EH (cell line): Measurements from ENCODE around the gene SRRM3.
"Not testable (repeated sequence)": the region's sequence is repeated elsewhere in the genome, so short reads cannot be mapped to it uniquely, and the experiment has no call there.

ENCODE experiments used
- DNase-seq: peaks from one replicate; pipeline ENCODE4 v3.0.0-alpha.2; 2015; ENCODE audit warnings: low read depth

The SRRM3 gene

DNA sequence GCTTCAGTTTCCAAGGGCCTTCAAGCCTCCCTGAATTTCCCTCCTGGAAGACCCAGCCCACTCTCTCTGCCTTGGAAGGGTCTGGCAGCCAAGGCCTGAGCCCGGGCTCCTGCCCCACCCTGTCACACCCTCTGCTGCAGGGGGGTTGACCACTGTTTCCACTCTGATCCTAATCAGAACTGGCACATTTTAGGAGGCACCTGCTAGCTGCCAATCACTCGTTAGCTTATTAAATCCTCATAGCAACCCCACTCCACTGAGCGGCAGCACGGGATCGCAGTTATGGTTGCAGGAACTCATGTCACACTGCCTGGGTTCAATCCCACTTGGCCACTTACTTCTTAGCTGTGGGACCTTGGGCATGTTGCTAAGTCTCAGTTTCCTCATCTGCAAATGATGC lies 113.7 kb downstream of the SRRM3 start:
- DNase-seq = no peak

GRCh38 chr7:76316984-76317781 lies 115.5 kb downstream of the SRRM3 start:
- DNase-seq = no peak

- DNase-seq = peak; percentile 97
Measured at GRCh38 chr7:76317782-76318487, 116.2 kb downstream of the SRRM3 start.

- peak; percentile 88 for DNase-seq
Measured at GRCh38 chr7:76318488-76319353, 117.0 kb downstream of the SRRM3 start.

GRCh38 chr7:76325092-76325491 lies 123.4 kb downstream of the SRRM3 start:
- DNase-seq = no peak

GRCh38 chr7:76325811-76326210 lies 124.1 kb downstream of the SRRM3 start:
- DNase-seq = no peak

DNA sequence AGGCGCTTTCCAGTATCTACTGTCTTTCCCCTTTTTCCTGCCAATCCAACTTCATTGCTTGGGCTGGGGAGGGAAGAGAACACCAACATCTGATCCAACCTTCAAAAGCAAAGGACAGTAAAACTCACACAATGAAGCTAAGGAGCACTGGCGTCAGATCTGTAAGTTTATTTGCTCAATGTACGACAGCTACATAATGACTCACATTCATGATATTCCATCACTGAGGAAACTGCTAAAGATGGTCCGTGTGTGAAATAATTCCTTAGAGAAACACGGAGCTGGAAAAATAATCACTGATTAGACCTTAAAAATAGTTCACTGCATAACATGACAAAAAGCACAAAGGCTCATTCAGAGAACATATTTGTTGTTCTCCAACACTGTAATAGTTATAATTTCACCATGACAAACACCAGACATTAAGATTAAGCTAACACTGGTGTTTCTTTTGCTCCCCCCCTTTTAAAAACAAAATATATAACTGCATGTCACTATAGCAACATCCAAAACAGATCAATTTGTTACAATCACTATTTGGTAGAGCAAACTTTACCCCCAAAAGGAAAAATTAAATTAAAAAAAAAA lies 125.0 kb downstream of the SRRM3 start:
- peak; percentile 70 for DNase-seq

GRCh38 chr7:76327610-76328009 lies 125.9 kb downstream of the SRRM3 start:
- DNase-seq = no peak

DNA sequence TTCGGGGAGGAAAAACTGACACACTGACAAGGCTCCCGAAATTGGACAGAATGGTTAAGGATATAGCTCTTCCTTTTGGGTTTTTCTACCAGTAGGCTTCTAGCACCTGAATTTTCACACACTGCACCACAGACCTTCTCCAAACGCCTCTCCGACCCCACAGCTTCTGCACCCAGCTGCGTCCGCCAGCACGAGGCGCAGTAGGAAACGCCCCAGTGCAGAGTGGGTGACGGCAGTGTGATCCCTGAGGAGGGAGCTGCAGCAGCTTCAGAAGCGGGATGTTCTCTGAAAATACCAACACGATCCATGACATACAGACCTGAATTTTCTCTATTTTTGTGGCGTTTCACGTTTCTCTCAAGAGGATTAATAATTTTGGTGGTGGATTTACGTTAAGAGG lies 126.7 kb downstream of the SRRM3 start:
- DNase-seq = no peak

DNA sequence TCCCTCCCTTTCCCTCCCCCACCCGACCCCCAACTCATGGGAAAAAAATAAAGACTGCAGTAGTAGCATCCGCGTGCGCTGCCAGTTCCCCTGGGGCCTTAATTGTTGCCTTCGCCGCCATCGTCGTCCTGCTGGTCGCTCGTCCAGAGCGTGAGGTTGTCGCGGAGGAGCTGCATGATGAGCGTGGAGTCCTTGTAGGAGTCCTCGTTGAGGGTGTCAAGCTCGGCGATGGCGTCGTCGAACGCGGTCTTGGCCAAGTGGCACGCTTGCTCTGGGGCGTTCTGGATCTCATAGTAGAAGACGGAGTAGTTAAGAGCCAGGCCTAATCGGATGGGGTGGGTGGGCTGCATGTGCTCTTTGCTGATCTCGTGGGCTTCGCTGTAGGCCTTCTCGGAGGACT lies 127.8 kb downstream of the SRRM3 start:
- DNase-seq = no peak

GRCh38 chr7:76330261-76330660 lies 128.6 kb downstream of the SRRM3 start:
- no peak for DNase-seq

GRCh38 chr7:76330673-76331072 lies 129.0 kb downstream of the SRRM3 start:
- DNase-seq = no peak

DNA sequence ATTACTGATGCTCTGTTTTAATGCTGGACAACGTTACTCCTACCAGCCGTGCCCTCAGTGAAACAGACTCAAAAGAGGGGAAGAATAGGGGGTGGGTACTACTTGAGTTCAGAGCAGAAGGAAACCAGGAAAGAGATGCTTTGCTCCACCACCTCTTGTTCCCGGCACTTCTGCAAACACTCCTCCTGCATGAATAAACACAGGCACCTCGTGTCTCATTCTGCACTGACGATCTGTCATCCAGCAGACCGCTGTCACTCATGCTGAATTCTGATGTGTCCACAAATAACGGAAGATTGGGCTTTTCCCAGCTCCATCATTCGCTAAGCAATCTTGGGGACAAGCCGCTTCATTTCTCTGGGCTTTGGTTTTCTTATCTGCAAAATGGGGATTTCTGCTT lies 130.4 kb downstream of the SRRM3 start:
- DNase-seq = no peak

GRCh38 chr7:76333511-76334101 lies 131.9 kb downstream of the SRRM3 start:
- DNase-seq = no peak

GRCh38 chr7:76334320-76334967 lies 132.7 kb downstream of the SRRM3 start:
- no peak for DNase-seq

GRCh38 chr7:76335417-76335816 lies 133.7 kb downstream of the SRRM3 start:
- not testable (repeated sequence) for DNase-seq

DNA sequence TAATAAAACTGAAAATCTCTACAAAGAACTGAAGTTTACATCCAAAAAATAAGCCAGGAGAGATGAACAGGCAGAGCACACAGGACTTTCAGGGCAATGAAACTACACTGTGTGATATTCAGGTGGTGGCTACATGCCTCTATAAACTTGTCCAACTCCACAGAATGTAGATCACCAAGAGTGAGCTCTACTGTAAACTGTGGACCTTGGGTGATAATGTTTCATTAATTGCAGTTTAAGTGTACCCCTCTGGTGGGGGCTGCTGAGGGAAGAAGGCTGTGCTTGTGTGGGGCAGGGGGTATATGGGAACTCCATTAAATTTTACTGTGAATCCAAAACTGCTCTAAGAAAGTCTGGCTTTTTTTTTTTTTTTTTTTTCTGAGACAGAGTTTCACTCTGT lies 134.4 kb downstream of the SRRM3 start:
- no peak for DNase-seq
